Measurements from ENCODE around the gene UNC45A.
"Not testable (repeated sequence)": the region's sequence is repeated elsewhere in the genome, so short reads cannot be mapped to it uniquely, and the experiment has no call there.

The UNC45A gene

GRCh38 chr15:90902840-90903732, 32.0 kb upstream of the UNC45A start, which contains the start of gene MAN2A2:
TSS of gene MAN2A2 (plus strand) at chr15:90903302. CDS start at chr15:90904208, 906 bp downstream.
- peak in 1 of 2 experiments; percentile 43 for DNase-seq

GRCh38 chr15:90903733-90904536, 31.1 kb upstream of the UNC45A start:
- DNase-seq, result no peak

GRCh38 chr15:90904746-90905145, 30.3 kb upstream of the UNC45A start:
- DNase-seq, result no peak

- no peak for DNase-seq
Measured at GRCh38 chr15:90905306-90906180, 29.5 kb upstream of the UNC45A start.

GRCh38 chr15:90906181-90906849, 28.8 kb upstream of the UNC45A start:
- no peak for DNase-seq

GRCh38 chr15:90907051-90907660, 27.9 kb upstream of the UNC45A start:
- no peak for DNase-seq

GRCh38 chr15:90907838-90908507, 27.1 kb upstream of the UNC45A start:
- DNase-seq, result no peak

GRCh38 chr15:90909449-90909848, 25.6 kb upstream of the UNC45A start:
- DNase-seq, result not testable (repeated sequence)

- DNase-seq, result no peak
Measured at GRCh38 chr15:90909976-90910375, 25.1 kb upstream of the UNC45A start.

- DNase-seq, result no peak
Measured at GRCh38 chr15:90910441-90911301, 24.4 kb upstream of the UNC45A start.

GRCh38 chr15:90911302-90911623, 23.8 kb upstream of the UNC45A start:
- no peak for DNase-seq

GRCh38 chr15:90911906-90912769, 22.9 kb upstream of the UNC45A start:
- no peak for DNase-seq

- no peak for DNase-seq
Measured at GRCh38 chr15:90912770-90913075, 22.4 kb upstream of the UNC45A start.

- no peak for DNase-seq
Measured at GRCh38 chr15:90913398-90913944, 21.6 kb upstream of the UNC45A start.

- DNase-seq, result peak; percentile 61 to 76
Measured at GRCh38 chr15:90914305-90915080, 20.6 kb upstream of the UNC45A start.

- DNase-seq, result peak; percentile 82 to 92
Measured at GRCh38 chr15:90915216-90915807, 19.8 kb upstream of the UNC45A start.

GRCh38 chr15:90915808-90916440, 19.2 kb upstream of the UNC45A start:
- DNase-seq, result no peak

Data from NCI-H524 (cell line).